ENCODE results near the gene TFB1M. TPM values are rescaled to one million over a fixed set of nuclear protein-coding genes. Genes with fewer than 3 reads are reported as not detected.
"Not testable (repeated sequence)": the region's sequence is repeated elsewhere in the genome, so short reads cannot be mapped to it uniquely, and the experiment has no call there.

TFB1M gene
- total RNA-seq, 1 donor from 2014 or later = 12.5 TPM

- H3K36me3 ChIP-seq (ENCODE audit: control insufficient read depth in 3 of 3, insufficient read depth in 3 of 3, low read length in 3 of 3); H3K9ac ChIP-seq (ENCODE audit: low read depth in 1 of 3, low read length in 3 of 3); H3K27me3 ChIP-seq (ENCODE audit: control insufficient read depth in 3 of 3, insufficient read depth in 3 of 3, low read length in 3 of 3); H3K4me3 ChIP-seq (ENCODE audit: low read length in 3 of 3); H3K9me3 ChIP-seq (ENCODE audit: control insufficient read depth in 3 of 3, low read length in 3 of 3); H3K27ac ChIP-seq (ENCODE audit: low read depth, low read length): not testable (repeated sequence)
- H3K4me1 ChIP-seq (ENCODE audit: control insufficient read depth in 3 of 3, insufficient read depth in 3 of 3, low read length in 3 of 3) = peaks cover 4 to 11% (median 10%) of the 10 kb centered on the region in 3 donors
These were observed 46.0 kb downstream of the TFB1M start for GRCh38 chr6:155268088-155268867.

- Histone ChIP-seq H3K27me3 (ENCODE audit: control insufficient read depth in 3 of 3, insufficient read depth in 3 of 3, low read length in 3 of 3) (no peaks in the 10 kb centered on the region), H3K27ac (ENCODE audit: low read depth, low read length) (no peak overlapping the region), H3K9me3 (ENCODE audit: control insufficient read depth in 3 of 3, low read length in 3 of 3) (no peaks in the 10 kb centered on the region), H3K4me1 (ENCODE audit: control insufficient read depth in 3 of 3, insufficient read depth in 3 of 3, low read length in 3 of 3) (peaks cover 0 to 2% (median 1%) of the 10 kb centered on the region in 3 donors), H3K4me3 (ENCODE audit: low read length in 3 of 3) (no peak overlapping the region), H3K36me3 (ENCODE audit: control insufficient read depth in 3 of 3, insufficient read depth in 3 of 3, low read length in 3 of 3) (peaks cover 0 to 3% (median 0%) of the 10 kb centered on the region in 3 donors), H3K9ac (ENCODE audit: low read depth in 1 of 3, low read length in 3 of 3) (no peak overlapping the region)
These were observed 46.9 kb downstream of the TFB1M start for GRCh38 chr6:155267411-155267810.

GRCh38 chr6:155265843-155266535, 48.3 kb downstream of the TFB1M start:
- Histone ChIP-seq H3K4me1 (ENCODE audit: control insufficient read depth in 3 of 3, insufficient read depth in 3 of 3, low read length in 3 of 3) (no peaks in the 10 kb centered on the region), H3K27ac (ENCODE audit: low read depth, low read length) (no peak overlapping the region), H3K36me3 (ENCODE audit: control insufficient read depth in 3 of 3, insufficient read depth in 3 of 3, low read length in 3 of 3) (peaks cover 0 to 3% (median 0%) of the 10 kb centered on the region in 3 donors), H3K4me3 (ENCODE audit: low read length in 3 of 3) (no peak overlapping the region), H3K9ac (ENCODE audit: low read depth in 1 of 3, low read length in 3 of 3) (no peak overlapping the region), H3K27me3 (ENCODE audit: control insufficient read depth in 3 of 3, insufficient read depth in 3 of 3, low read length in 3 of 3) (no peaks in the 10 kb centered on the region), H3K9me3 (ENCODE audit: control insufficient read depth in 3 of 3, low read length in 3 of 3) (no peaks in the 10 kb centered on the region)

- H3K9ac ChIP-seq (ENCODE audit: low read depth in 1 of 3, low read length in 3 of 3) = no peak overlapping the region
- H3K4me3 ChIP-seq (ENCODE audit: low read length in 3 of 3) = no peak overlapping the region
These were observed 49.5 kb downstream of the TFB1M start for GRCh38 chr6:155264693-155265320.

GRCh38 chr6:155263373-155264063, 50.8 kb downstream of the TFB1M start, which contains the start of gene CLDN20:
Gene CLDN20 (plus strand): TSS chr6:155264013. CDS start chr6:155275720, 11,707 bp downstream.
- H3K36me3 ChIP-seq (ENCODE audit: control insufficient read depth in 3 of 3, insufficient read depth in 3 of 3, low read length in 3 of 3) = peaks cover 17 to 20% (median 17%) of the 10 kb centered on the region in 3 donors
- no peaks in the 10 kb centered on the region for H3K9me3 ChIP-seq (ENCODE audit: control insufficient read depth in 3 of 3, low read length in 3 of 3)
- H3K4me3 ChIP-seq (ENCODE audit: low read length in 3 of 3) = no peak within 1 kb of the TSS
- no peak within 1 kb of the TSS for H3K27ac ChIP-seq (ENCODE audit: low read depth, low read length)
- no peak within 1 kb of the TSS for H3K9ac ChIP-seq (ENCODE audit: low read depth in 1 of 3, low read length in 3 of 3)
- H3K27me3 ChIP-seq (ENCODE audit: control insufficient read depth in 3 of 3, insufficient read depth in 3 of 3, low read length in 3 of 3) = no peaks in the 10 kb centered on the region
- H3K4me1 ChIP-seq (ENCODE audit: control insufficient read depth in 3 of 3, insufficient read depth in 3 of 3, low read length in 3 of 3) = no peaks in the 10 kb centered on the region

More at GRCh38 chr6:155264693-155265320, 49.5 kb downstream of the TFB1M start:
- Histone ChIP-seq H3K27me3 (ENCODE audit: control insufficient read depth in 3 of 3, insufficient read depth in 3 of 3, low read length in 3 of 3) (no peaks in the 10 kb centered on the region), H3K36me3 (ENCODE audit: control insufficient read depth in 3 of 3, insufficient read depth in 3 of 3, low read length in 3 of 3) (peaks cover 5 to 7% (median 6%) of the 10 kb centered on the region in 3 donors), H3K27ac (ENCODE audit: low read depth, low read length) (no peak overlapping the region), H3K9me3 (ENCODE audit: control insufficient read depth in 3 of 3, low read length in 3 of 3) (no peaks in the 10 kb centered on the region), H3K4me1 (ENCODE audit: control insufficient read depth in 3 of 3, insufficient read depth in 3 of 3, low read length in 3 of 3) (no peaks in the 10 kb centered on the region)

GRCh38 chr6:155262655-155263054, 51.6 kb downstream of the TFB1M start:
- no peaks in the 10 kb centered on the region for H3K27me3 ChIP-seq (ENCODE audit: control insufficient read depth in 3 of 3, insufficient read depth in 3 of 3, low read length in 3 of 3)
- no peaks in the 10 kb centered on the region for H3K9me3 ChIP-seq (ENCODE audit: control insufficient read depth in 3 of 3, low read length in 3 of 3)
- no peak overlapping the region for H3K27ac ChIP-seq (ENCODE audit: low read depth, low read length)
- no peaks in the 10 kb centered on the region for H3K4me1 ChIP-seq (ENCODE audit: control insufficient read depth in 3 of 3, insufficient read depth in 3 of 3, low read length in 3 of 3)
- no peak overlapping the region for H3K4me3 ChIP-seq (ENCODE audit: low read length in 3 of 3)
- H3K36me3 ChIP-seq (ENCODE audit: control insufficient read depth in 3 of 3, insufficient read depth in 3 of 3, low read length in 3 of 3) = peaks cover 20 to 27% (median 24%) of the 10 kb centered on the region in 3 donors
- H3K9ac ChIP-seq (ENCODE audit: low read depth in 1 of 3, low read length in 3 of 3) = no peak overlapping the region

- no peaks in the 10 kb centered on the region for H3K27me3 ChIP-seq (ENCODE audit: control insufficient read depth in 3 of 3, insufficient read depth in 3 of 3, low read length in 3 of 3)
These were observed 53.0 kb downstream of the TFB1M start for GRCh38 chr6:155261111-155261900.

GRCh38 chr6:155260686-155261085, 53.6 kb downstream of the TFB1M start:
- H3K27ac ChIP-seq (ENCODE audit: low read depth, low read length) = no peak overlapping the region
- H3K9ac ChIP-seq (ENCODE audit: low read depth in 1 of 3, low read length in 3 of 3) = no peak overlapping the region
- no peaks in the 10 kb centered on the region for H3K27me3 ChIP-seq (ENCODE audit: control insufficient read depth in 3 of 3, insufficient read depth in 3 of 3, low read length in 3 of 3)
- H3K4me3 ChIP-seq (ENCODE audit: low read length in 3 of 3) = no peak overlapping the region
- H3K9me3 ChIP-seq (ENCODE audit: control insufficient read depth in 3 of 3, low read length in 3 of 3) = no peaks in the 10 kb centered on the region
- no peaks in the 10 kb centered on the region for H3K4me1 ChIP-seq (ENCODE audit: control insufficient read depth in 3 of 3, insufficient read depth in 3 of 3, low read length in 3 of 3)
- peaks cover 27 to 38% (median 33%) of the 10 kb centered on the region in 3 donors for H3K36me3 ChIP-seq (ENCODE audit: control insufficient read depth in 3 of 3, insufficient read depth in 3 of 3, low read length in 3 of 3)

More at GRCh38 chr6:155261111-155261900, 53.0 kb downstream of the TFB1M start:
- Histone ChIP-seq H3K27ac (ENCODE audit: low read depth, low read length) (no peak overlapping the region), H3K9me3 (ENCODE audit: control insufficient read depth in 3 of 3, low read length in 3 of 3) (no peaks in the 10 kb centered on the region), H3K4me1 (ENCODE audit: control insufficient read depth in 3 of 3, insufficient read depth in 3 of 3, low read length in 3 of 3) (no peaks in the 10 kb centered on the region), H3K9ac (ENCODE audit: low read depth in 1 of 3, low read length in 3 of 3) (no peak overlapping the region), H3K4me3 (ENCODE audit: low read length in 3 of 3) (no peak overlapping the region), H3K36me3 (ENCODE audit: control insufficient read depth in 3 of 3, insufficient read depth in 3 of 3, low read length in 3 of 3) (peaks cover 27 to 34% (median 33%) of the 10 kb centered on the region in 3 donors)

GRCh38 chr6:155259897-155260296, 54.4 kb downstream of the TFB1M start:
- Histone ChIP-seq H3K36me3 (ENCODE audit: control insufficient read depth in 3 of 3, insufficient read depth in 3 of 3, low read length in 3 of 3) (peaks cover 30 to 40% (median 37%) of the 10 kb centered on the region in 3 donors), H3K27ac (ENCODE audit: low read depth, low read length) (no peak overlapping the region), H3K9me3 (ENCODE audit: control insufficient read depth in 3 of 3, low read length in 3 of 3) (no peaks in the 10 kb centered on the region), H3K27me3 (ENCODE audit: control insufficient read depth in 3 of 3, insufficient read depth in 3 of 3, low read length in 3 of 3) (no peaks in the 10 kb centered on the region), H3K4me3 (ENCODE audit: low read length in 3 of 3) (no peak overlapping the region), H3K4me1 (ENCODE audit: control insufficient read depth in 3 of 3, insufficient read depth in 3 of 3, low read length in 3 of 3) (no peaks in the 10 kb centered on the region), H3K9ac (ENCODE audit: low read depth in 1 of 3, low read length in 3 of 3) (no peak overlapping the region)

Data from skeletal muscle tissue (tissue), 4 donors.